Subcutaneous adipose tissue (tissue), 4 donors: ENCODE data around the gene PPP1R13B. TPM values are rescaled to one million over a fixed set of nuclear protein-coding genes. Genes with fewer than 3 reads are reported as not detected.

Experiments used
- total RNA-seq, 4 donors: library from RNA; depleted of rRNA; stranded (reverse); fragments of >200 nt; gene quantifications; one replicate each; pipeline ENCODE4 v1.1.0, GENCODE V29; 2016
- TF ChIP-seq, protein P1 (sequence below): fragments of 450-650 bp; IDR thresholded peaks from one replicate; pipeline ENCODE4 v1.5.1; 2016; ENCODE audit warnings: low read depth, mild to moderate bottlenecking, control low read depth, antibody characterized with exemption, moderate library complexity

The PPP1R13B gene
- total RNA-seq, 4 donors from 2014 or later: 3.6 to 18.8 (median 8.6) TPM

- TF ChIP-seq, protein P1, sequence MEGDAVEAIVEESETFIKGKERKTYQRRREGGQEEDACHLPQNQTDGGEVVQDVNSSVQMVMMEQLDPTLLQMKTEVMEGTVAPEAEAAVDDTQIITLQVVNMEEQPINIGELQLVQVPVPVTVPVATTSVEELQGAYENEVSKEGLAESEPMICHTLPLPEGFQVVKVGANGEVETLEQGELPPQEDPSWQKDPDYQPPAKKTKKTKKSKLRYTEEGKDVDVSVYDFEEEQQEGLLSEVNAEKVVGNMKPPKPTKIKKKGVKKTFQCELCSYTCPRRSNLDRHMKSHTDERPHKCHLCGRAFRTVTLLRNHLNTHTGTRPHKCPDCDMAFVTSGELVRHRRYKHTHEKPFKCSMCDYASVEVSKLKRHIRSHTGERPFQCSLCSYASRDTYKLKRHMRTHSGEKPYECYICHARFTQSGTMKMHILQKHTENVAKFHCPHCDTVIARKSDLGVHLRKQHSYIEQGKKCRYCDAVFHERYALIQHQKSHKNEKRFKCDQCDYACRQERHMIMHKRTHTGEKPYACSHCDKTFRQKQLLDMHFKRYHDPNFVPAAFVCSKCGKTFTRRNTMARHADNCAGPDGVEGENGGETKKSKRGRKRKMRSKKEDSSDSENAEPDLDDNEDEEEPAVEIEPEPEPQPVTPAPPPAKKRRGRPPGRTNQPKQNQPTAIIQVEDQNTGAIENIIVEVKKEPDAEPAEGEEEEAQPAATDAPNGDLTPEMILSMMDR: no peak
Observed at GRCh38 chr14:103743691-103744090, 103.7 kb downstream of the PPP1R13B start.

GRCh38 chr14:103742499-103743255, 104.7 kb downstream of the PPP1R13B start:
- TF ChIP-seq, protein P1: no peak

DNA sequence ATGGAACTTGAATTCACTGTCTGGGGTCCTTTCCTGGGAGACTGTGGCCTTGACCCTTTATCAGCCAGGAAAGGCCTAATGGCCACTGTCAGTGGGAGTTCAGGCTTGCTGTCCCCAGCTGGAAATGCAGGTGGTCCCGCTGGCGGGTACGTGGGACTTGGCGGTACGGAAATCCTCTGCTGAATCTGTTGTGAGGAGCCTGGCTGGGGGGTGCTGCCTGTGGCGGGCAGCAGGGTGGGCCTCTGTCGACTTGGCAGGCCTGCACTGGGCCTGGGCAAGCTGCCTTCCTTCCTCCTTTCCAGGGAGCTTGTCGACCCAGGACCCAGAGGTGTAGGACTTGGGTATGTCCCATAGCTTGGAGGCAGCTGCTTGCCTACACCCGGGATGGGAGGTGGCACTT, 105.5 kb downstream of the PPP1R13B start:
- TF ChIP-seq, protein P1: no peak

GRCh38 chr14:103740991-103741689, 106.2 kb downstream of the PPP1R13B start:
- TF ChIP-seq, protein P1: no peak

DNA sequence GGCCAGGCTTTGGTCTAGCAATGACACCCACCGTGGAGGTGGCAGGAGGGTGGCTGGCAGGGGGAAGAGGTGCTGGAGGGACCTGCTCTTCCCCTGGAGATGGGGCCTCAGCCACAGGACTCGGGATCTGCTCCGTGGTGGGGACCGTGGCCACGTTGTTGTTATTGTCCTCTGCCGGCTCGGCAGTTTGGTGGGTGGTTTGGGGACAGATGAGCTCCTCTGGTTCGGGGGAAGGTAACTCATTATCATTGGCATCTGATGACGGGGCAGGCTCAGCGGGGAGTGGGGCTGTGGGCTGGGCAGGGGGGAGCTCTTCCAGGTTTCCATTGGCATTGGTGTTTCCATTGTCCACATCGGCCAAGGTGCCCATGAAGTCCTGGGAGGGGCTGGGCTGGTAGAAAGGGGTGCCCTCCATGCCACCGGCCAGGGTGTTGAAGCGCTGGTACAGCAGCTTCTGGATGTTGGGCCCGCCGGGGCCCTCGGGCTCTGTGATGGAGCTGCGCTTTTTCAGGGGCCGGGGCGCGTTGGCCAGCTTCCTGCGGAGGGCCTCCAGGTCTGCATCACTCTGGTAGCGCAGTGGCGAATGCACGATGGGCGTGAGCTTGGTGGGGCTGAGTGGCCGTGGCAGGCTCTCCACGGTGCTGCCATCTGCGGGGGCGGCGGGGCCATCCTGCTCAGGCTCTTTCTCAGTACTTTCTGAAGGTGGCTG, 107.4 kb downstream of the PPP1R13B start:
- TF ChIP-seq, protein P1: no peak

GRCh38 chr14:103739466-103739792, 107.9 kb downstream of the PPP1R13B start:
- TF ChIP-seq, protein P1: no peak

- TF ChIP-seq, protein P1: no peak
Observed at GRCh38 chr14:103738701-103739451, 108.5 kb downstream of the PPP1R13B start.
